C4-2B (cell line): ENCODE results near the gene PCDHGB4.

ENCODE experiments used
- CTCF ChIP-seq: fragments of 450-650 bp; conservative IDR thresholded peaks from 2 replicates; pipeline ENCODE4 v1.5.1; 2017; ENCODE audit warnings: mild to moderate bottlenecking
- ZFX ChIP-seq: fragments of 450-650 bp; IDR thresholded peaks from 2 replicates; pipeline ENCODE4 v1.6.1; 2017

- TF ChIP-seq CTCF (peak; percentile 88), ZFX (no peak)
Observed at GRCh38 chr5:141412854-141413539, 25.5 kb downstream of the PCDHGB4 start, which contains the start of gene PCDHGA10.
